ENCODE data around the gene ANXA1. TPM values are rescaled to one million over a fixed set of nuclear protein-coding genes. Genes with fewer than 3 reads are reported as not detected.

ANXA1 gene
- total and polyA plus RNA-seq, 4 donors = 4.8 to 28.6 (median 14.5) TPM

DNA sequence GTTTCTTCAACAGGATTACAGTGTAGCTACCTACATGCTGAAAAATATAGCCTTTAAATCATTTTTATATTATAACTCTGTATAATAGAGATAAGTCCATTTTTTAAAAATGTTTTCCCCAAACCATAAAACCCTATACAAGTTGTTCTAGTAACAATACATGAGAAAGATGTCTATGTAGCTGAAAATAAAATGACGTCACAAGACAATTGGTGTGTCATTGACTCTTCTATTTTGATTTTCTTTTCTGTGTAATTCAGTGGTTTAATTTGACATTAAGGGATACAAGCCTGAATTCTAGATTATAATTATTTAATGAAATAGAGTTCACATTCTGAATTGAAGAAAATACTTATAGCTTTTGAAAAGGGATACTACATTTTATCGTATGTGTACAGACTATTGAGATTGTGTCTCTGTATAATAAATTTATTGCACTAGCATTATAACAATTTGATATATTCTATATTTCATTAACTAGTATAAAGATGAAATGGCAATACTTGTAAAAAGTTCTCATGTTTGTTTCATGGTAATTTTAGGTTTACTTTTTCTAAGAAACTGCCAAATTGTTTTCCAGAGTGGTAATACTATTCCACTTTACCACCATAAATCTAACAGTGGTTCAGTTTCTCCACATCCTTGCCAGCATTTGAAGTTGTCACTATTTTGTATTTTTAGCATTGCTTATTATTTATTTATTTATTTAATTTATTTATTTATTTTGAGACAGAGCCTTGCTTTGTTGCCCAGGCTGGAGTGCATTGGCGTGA, 18.7 kb downstream of the ANXA1 start:
- Histone ChIP-seq H3K4me3 (ENCODE audit: low read depth in 1 of 3, low read length in 3 of 3) (no peak overlapping the region), H3K27me3 (ENCODE audit: control insufficient read depth in 4 of 4, insufficient read depth in 4 of 4, low read length in 3 of 4) (no peaks in the 10 kb centered on the region), H3K9me3 (ENCODE audit: control insufficient read depth in 4 of 4, low read length in 3 of 4) (no peaks in the 10 kb centered on the region), H3K27ac (ENCODE audit: low read depth in 1 of 2, low read length in 2 of 2) (no peak overlapping the region), H3K4me1 (ENCODE audit: control insufficient read depth in 4 of 4, insufficient read depth in 4 of 4, low read length in 3 of 4) (no peaks in the 10 kb centered on the region), H3K9ac (ENCODE audit: low read depth in 1 of 2, low read length in 2 of 2) (no peak overlapping the region), H3K36me3 (ENCODE audit: control insufficient read depth in 4 of 4, insufficient read depth in 3 of 4, low read depth in 1 of 4, low read length in 3 of 4) (no peaks in the 10 kb centered on the region)
- 97% methylated on average over 3 of the region's 3 CpGs for WGBS
- no peak for DNase-seq (ENCODE audit: low spot score)
- TF ChIP-seq SP1 (IDR thresholded peaks at IDR 0.05) (no peak), RXRA (IDR thresholded peaks at IDR 0.05) (no peak), TAF1 (conservative IDR thresholded peaks at IDR 0.05) (no peak), RAD21 (IDR thresholded peaks at IDR 0.05) (no peak), JUND (IDR thresholded peaks at IDR 0.05) (no peak), HNF4G (IDR thresholded peaks at IDR 0.05) (no peak), NR2F2 (IDR thresholded peaks at IDR 0.05) (no peak), HNF4A (conservative IDR thresholded peaks at IDR 0.05) (no peak), YY1 (IDR thresholded peaks at IDR 0.05) (no peak), EGR1 (IDR thresholded peaks at IDR 0.05; ENCODE audit: low read depth in 2 of 2) (no peak), GABPA (IDR thresholded peaks at IDR 0.05 in 1 of 2, conservative IDR thresholded peaks at IDR 0.05 in 1 of 2) (no peak), FOXA2 (IDR thresholded peaks at IDR 0.05) (no peak), FOXA1 (IDR thresholded peaks at IDR 0.05) (no peak)
- TF ChIP-seq, protein P1, sequence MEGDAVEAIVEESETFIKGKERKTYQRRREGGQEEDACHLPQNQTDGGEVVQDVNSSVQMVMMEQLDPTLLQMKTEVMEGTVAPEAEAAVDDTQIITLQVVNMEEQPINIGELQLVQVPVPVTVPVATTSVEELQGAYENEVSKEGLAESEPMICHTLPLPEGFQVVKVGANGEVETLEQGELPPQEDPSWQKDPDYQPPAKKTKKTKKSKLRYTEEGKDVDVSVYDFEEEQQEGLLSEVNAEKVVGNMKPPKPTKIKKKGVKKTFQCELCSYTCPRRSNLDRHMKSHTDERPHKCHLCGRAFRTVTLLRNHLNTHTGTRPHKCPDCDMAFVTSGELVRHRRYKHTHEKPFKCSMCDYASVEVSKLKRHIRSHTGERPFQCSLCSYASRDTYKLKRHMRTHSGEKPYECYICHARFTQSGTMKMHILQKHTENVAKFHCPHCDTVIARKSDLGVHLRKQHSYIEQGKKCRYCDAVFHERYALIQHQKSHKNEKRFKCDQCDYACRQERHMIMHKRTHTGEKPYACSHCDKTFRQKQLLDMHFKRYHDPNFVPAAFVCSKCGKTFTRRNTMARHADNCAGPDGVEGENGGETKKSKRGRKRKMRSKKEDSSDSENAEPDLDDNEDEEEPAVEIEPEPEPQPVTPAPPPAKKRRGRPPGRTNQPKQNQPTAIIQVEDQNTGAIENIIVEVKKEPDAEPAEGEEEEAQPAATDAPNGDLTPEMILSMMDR (IDR thresholded peaks at IDR 0.05; ENCODE audit: low read depth, low read length, missing input control) = no peak
- TF ChIP-seq, protein P2, sequence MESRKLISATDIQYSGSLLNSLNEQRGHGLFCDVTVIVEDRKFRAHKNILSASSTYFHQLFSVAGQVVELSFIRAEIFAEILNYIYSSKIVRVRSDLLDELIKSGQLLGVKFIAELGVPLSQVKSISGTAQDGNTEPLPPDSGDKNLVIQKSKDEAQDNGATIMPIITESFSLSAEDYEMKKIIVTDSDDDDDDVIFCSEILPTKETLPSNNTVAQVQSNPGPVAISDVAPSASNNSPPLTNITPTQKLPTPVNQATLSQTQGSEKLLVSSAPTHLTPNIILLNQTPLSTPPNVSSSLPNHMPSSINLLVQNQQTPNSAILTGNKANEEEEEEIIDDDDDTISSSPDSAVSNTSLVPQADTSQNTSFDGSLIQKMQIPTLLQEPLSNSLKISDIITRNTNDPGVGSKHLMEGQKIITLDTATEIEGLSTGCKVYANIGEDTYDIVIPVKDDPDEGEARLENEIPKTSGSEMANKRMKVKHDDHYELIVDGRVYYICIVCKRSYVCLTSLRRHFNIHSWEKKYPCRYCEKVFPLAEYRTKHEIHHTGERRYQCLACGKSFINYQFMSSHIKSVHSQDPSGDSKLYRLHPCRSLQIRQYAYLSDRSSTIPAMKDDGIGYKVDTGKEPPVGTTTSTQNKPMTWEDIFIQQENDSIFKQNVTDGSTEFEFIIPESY (IDR thresholded peaks at IDR 0.05) = no peak
- TF ChIP-seq, protein P3, sequence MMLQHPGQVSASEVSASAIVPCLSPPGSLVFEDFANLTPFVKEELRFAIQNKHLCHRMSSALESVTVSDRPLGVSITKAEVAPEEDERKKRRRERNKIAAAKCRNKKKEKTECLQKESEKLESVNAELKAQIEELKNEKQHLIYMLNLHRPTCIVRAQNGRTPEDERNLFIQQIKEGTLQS (IDR thresholded peaks at IDR 0.05) = no peak
- TF ChIP-seq, protein P4, sequence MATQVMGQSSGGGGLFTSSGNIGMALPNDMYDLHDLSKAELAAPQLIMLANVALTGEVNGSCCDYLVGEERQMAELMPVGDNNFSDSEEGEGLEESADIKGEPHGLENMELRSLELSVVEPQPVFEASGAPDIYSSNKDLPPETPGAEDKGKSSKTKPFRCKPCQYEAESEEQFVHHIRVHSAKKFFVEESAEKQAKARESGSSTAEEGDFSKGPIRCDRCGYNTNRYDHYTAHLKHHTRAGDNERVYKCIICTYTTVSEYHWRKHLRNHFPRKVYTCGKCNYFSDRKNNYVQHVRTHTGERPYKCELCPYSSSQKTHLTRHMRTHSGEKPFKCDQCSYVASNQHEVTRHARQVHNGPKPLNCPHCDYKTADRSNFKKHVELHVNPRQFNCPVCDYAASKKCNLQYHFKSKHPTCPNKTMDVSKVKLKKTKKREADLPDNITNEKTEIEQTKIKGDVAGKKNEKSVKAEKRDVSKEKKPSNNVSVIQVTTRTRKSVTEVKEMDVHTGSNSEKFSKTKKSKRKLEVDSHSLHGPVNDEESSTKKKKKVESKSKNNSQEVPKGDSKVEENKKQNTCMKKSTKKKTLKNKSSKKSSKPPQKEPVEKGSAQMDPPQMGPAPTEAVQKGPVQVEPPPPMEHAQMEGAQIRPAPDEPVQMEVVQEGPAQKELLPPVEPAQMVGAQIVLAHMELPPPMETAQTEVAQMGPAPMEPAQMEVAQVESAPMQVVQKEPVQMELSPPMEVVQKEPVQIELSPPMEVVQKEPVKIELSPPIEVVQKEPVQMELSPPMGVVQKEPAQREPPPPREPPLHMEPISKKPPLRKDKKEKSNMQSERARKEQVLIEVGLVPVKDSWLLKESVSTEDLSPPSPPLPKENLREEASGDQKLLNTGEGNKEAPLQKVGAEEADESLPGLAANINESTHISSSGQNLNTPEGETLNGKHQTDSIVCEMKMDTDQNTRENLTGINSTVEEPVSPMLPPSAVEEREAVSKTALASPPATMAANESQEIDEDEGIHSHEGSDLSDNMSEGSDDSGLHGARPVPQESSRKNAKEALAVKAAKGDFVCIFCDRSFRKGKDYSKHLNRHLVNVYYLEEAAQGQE (IDR thresholded peaks at IDR 0.05) = no peak
- TF ChIP-seq, protein P5, sequence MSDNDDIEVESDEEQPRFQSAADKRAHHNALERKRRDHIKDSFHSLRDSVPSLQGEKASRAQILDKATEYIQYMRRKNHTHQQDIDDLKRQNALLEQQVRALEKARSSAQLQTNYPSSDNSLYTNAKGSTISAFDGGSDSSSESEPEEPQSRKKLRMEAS (IDR thresholded peaks at IDR 0.05) = no peak

Measured in liver (tissue), 9 donors.